Measurements from ENCODE around the gene MMP11.

The MMP11 gene

GRCh38 chr22:23759566-23759965, 13.1 kb upstream of the MMP11 start:
- no peak for DNase-seq (ENCODE audit: low spot score)

DNA sequence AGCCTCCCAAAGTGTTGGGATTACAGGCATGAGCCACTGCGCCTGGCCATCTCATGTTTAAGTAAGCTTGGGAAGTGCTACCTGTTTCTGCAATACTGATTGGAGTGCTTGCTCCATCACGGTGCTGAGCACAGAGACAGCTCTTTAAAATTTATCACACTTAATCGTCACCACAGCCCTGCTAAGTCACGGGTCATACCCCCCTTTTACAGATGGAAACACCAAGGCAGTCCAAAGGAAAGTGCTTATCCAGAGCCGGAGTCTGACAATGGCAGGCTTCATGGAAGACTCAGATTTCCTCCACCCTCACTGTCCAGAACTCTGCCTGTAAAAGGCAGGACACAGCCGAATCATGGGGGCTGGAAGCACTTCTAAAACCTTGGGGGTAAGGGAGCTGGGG, 12.6 kb upstream of the MMP11 start:
- DNase-seq (ENCODE audit: low spot score), result no peak

DNA sequence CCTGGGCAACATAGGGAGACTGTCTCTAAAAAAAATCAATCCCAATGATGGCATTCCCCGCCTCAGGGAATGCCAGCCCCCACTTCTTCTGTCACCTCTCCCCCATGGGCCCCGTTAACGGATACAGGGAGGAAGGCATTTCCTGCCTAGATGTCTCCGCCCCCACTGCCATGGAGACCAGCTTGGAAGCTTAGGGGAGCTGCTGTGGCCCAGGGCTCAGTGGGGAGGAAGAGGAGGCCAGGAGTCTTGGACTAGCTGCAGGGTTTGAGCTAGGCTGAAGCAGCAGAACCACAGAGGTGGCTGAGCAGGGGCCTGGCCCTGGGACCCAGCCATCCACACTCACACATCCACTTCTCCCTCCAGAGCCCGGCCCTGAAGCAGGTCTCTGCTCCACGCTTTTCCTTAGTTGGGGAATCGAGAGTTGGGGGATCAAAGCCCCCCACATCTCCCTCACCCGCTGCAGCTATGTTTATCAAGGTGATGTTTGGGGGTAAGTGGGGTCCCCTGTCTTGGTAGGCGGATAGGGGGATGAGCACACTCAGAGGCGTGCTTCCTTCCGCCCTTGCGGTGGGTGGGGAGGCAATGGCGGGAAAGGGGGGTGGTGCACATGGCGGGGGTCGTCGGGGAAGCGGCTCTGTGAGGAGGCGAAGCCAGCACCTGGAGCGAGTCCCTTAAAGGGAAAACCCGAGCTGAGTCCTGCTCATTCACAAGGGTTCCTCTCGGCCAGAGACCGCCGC, 9.6 kb upstream of the MMP11 start, which contains the start of gene C22orf15:
Gene C22orf15 (plus strand): TSS at position 149 of the 737 bp plus-strand sequence. CDS start 317 bp downstream, at position 466.
- no peak for DNase-seq (ENCODE audit: low spot score)

- no peak for DNase-seq (ENCODE audit: low spot score)
These were observed 9.1 kb upstream of the MMP11 start for GRCh38 chr22:23763579-23763945.

GRCh38 chr22:23763954-23764353, 8.7 kb upstream of the MMP11 start:
- no peak for DNase-seq (ENCODE audit: low spot score)

DNA sequence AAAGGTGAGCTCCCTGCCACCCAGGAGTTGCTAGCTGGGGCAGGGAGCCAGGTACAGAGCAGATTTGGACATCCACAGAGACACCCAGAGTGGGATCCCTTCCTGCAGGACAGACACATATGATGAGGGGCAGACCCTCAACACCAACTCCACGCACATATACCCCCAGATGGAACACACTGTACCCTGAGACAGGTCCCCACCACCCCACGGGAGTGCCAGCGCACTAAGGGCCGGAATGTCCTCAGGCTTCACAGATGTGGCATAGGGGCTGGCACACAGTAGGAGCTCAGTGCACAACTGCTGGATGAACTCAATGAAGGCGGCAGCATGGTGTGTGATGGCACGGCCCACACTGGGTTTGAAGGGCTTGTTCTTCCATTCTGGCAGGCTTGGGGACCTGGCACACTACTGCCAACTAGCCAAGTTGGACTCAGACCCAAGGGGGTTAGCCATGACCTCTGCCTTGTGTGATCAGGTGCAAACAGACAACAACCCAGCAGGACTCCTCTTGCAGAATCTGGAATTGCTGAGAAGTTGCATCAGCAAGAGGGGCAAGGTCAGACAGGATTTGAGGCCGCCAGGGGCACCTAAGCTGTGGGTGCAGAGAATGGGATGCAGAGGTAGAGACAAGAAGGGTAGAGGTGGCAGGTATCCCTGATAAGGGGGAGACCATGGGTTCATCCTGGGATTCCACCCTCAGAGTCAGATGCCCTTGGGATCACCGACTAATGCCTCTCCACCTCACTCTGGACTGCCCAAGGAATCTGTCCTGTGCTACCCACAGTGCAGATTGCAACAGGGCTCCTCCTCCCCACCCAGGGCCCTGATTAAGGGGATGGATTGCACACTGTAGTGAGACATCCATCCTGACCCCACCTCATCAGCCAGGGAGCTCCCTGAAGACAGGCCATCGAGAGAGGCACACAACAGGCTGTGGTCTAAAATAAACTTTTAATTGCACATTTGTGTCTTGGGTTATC, 7.5 kb upstream of the MMP11 start:
- no peak for DNase-seq (ENCODE audit: low spot score)

- no peak for DNase-seq (ENCODE audit: low spot score)
These were observed 5.4 kb upstream of the MMP11 start for GRCh38 chr22:23767303-23767672.

DNA sequence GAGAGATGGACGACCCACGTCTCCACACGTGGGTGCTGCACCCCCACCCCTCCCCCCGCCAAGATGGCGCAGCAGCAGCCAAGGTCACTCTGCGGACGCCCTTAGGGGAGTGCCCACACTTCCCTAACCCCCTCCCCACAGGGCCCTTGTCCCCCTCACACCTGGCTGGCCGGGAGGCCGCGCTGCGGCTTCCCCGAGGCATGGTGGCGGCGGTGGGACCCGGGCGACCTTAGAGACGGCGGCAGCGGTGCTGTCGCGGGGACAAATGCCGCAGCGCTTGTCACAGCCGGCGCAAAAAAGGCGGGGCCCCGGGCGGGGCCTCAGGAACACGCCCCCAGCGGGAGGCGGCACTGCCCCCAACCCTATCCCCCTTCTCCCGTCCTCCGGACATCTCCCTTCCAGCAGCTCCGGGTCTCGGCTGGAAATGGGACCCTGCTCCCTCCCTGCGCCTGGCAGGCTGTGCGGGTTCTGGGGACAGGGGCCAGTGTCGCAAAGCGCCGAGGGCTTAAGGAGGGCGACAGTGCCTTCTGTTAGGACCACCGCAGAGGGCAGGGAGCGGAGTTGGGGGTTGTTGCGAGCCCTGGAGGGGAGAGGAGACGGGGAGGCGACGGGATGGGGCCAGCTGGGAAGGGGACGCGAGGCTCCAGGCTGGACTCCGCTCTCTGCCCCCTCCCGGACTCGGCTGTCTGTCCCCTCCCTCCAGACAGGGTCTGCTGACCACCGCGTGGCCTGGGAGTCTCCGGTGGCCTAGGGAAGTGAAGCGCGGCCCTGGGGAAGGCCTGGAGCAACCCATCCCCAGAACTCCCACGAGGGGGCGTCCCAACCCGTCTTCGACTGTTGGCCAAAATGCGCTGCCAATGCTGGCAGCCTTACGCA, 4.7 kb upstream of the MMP11 start, which contains the start of gene CHCHD10:
Gene CHCHD10 (minus strand): TSS at position 300 of the 876 bp plus-strand sequence. CDS start 98 bp downstream, at position 202.
- peak; percentile 89 for DNase-seq (ENCODE audit: low spot score)

- no peak for DNase-seq (ENCODE audit: low spot score)
These were observed 3.2 kb upstream of the MMP11 start for GRCh38 chr22:23769321-23769965.

GRCh38 chr22:23772315-23772648, 367 bp upstream of the MMP11 start:
- DNase-seq (ENCODE audit: low spot score), result no peak

DNA sequence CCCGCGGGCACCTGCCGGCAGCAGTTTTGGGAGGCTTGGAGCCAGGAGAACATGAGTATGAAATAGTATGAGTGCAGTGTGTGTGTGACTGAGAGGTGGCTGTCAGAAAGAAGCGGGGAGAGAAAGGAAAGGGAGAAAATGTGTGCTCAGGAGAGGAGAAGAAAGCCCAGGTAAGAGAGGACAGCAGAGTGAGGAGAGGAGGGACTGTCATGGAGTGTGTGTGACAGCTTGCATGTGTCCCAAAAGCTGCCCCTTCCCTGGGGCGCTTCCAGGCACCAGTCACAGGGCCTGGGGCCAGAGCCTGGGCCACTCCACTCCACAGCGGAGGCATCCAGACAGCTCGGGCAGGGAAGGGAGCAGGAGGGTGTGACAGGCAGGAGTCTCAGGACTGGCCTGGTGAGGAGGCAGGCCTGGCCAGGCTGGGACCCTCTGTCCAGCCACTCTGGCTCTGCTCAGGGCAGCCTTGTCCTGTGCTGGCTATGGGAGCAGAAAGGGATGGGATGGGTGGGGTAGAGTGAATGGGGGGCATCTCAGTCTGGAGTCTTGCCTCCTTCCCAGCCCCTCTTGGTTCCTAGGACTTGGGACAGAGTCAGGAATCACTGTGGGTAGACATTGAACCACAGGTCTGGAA, 949 bp downstream of the MMP11 start:
- no peak for DNase-seq (ENCODE audit: low spot score)

DNA sequence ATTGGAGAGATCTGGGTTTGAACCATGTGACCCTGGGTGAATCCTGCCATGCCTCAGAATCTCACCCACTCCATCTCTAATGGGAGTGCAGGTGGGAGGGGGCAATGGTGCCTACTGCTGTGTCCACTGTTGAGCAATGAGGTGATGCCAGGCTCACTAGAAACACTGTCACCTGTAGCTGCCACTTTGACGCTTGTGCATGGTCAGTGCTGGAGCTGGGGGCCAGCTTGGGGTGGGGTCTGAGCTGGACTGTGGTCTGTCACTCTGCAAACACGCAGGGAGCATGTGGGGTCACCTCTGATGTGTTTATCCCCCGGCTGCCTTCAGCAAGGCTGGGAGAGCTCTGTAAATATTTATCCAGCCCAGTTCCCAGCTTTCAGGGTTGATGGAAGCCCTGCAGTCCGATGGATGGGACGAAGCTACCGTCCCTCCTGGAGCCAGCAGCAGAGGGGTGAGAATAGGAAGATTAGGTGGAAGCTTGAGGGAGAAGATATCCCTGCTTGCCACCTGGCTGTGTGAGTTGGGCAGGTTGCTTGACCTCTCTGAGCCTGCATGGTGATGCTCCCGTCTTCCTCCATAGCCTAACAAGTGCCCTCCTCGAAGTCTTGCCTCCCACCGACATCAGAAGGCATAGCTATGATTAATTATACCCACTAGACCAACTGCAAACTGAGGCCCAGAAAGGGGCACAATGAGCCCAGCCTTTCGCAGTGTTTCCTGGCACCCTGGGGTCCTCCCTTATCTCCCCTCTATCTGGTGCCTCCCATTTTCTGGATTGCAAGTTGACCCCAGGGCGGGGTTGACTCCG, 1.7 kb downstream of the MMP11 start:
- no peak for DNase-seq (ENCODE audit: low spot score)

GRCh38 chr22:23774922-23775436, 2.3 kb downstream of the MMP11 start:
- no peak for DNase-seq (ENCODE audit: low spot score)

DNA sequence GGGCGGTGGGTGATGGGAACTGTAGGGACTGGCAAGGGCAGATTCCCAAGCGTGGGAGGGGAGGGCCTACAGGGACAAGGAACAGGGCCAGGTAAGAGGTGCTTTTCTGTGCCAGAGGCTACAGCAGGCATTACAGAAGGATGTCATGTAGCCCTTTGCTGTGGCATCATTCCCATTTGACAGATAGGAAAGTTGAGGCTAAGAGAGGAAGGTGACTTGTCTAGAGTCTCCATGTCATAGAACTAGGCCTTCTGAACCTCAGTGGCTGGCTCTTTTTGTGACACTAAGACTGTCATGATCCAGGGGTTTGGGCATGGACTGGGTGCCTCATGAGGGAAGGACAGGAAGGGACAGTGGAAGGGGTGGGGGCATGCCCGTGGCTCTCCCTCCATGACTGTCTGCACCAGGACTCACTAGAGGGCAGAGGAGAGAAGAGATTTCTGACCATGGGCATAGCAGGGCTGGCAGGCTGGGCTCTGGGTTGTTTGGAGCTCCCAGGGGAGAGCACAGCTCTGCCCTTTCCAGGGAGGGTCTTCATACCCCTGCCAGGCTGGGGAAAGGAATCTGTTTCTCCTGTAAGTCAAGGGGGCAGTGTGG, 3.2 kb downstream of the MMP11 start:
- no peak for DNase-seq (ENCODE audit: low spot score)

- no peak for DNase-seq (ENCODE audit: low spot score)
These were observed 5.3 kb downstream of the MMP11 start for GRCh38 chr22:23777776-23778576.

GRCh38 chr22:23778577-23778900, 5.9 kb downstream of the MMP11 start:
- DNase-seq (ENCODE audit: low spot score), result no peak

GRCh38 chr22:23779083-23779482, 6.4 kb downstream of the MMP11 start:
- DNase-seq (ENCODE audit: low spot score), result no peak

- DNase-seq (ENCODE audit: low spot score), result no peak
These were observed 7.1 kb downstream of the MMP11 start for GRCh38 chr22:23779731-23780130.

Measured in COLO829 (cell line).